ENCODE data around the gene VEPH1. TPM values are rescaled to one million over a fixed set of nuclear protein-coding genes. Genes with fewer than 3 reads are reported as not detected.

VEPH1 gene
- total RNA-seq, 1 experiment from 2014 or later = 2.4 TPM

GRCh38 chr3:157312376-157312745, 190.9 kb downstream of the VEPH1 start:
- intact Hi-C loops (cut with micrococcal nuclease) = no loop called here
- no peak for TF ChIP-seq CTCF (IDR thresholded peaks at IDR 0.05; ENCODE audit: unreplicated experiment)
- H3K9me3 Mint-ChIP-seq (ENCODE audit: unreplicated experiment) = no peaks in the 10 kb centered on the region
- peaks cover 6% of the 10 kb centered on the region for H3K36me3 Mint-ChIP-seq (ENCODE audit: insufficient read depth, unreplicated experiment)
- ChIA-PET POLR2A (no interaction called here), CTCF (no interaction called here)
- no peak for DNase-seq (ENCODE audit: unreplicated experiment)
- no peaks in the 10 kb centered on the region for H3K27me3 Mint-ChIP-seq (ENCODE audit: insufficient read depth, unreplicated experiment)
- peaks cover 8% of the 10 kb centered on the region for H3K4me1 Mint-ChIP-seq (ENCODE audit: insufficient read depth, unreplicated experiment)
- H3K27ac Mint-ChIP-seq (ENCODE audit: low read depth, unreplicated experiment) = peak overlapping the region; percentile 75
- TSS peak; percentile 95 for BruUV-seq (replicated peaks)
- no peak overlapping the region for H3K4me3 Mint-ChIP-seq (ENCODE audit: unreplicated experiment)

- ChIA-PET CTCF (no interaction called here), POLR2A (no interaction called here)
- intact Hi-C loops (cut with micrococcal nuclease) = loop anchor here (1.0 kb wide), 2 partner anchors 48 to 124 kb away; partner anchors contain the start of gene PTX3
- H3K27ac Mint-ChIP-seq (ENCODE audit: low read depth, unreplicated experiment) = peak overlapping the region; percentile 75
- no TSS peak for BruUV-seq (replicated peaks)
- H3K27me3 Mint-ChIP-seq (ENCODE audit: insufficient read depth, unreplicated experiment) = no peaks in the 10 kb centered on the region
- peaks cover 6% of the 10 kb centered on the region for H3K36me3 Mint-ChIP-seq (ENCODE audit: insufficient read depth, unreplicated experiment)
- H3K4me3 Mint-ChIP-seq (ENCODE audit: unreplicated experiment) = no peak overlapping the region
- peaks cover 8% of the 10 kb centered on the region for H3K4me1 Mint-ChIP-seq (ENCODE audit: insufficient read depth, unreplicated experiment)
- DNase-seq (ENCODE audit: unreplicated experiment) = peak; percentile 83
- no peak for TF ChIP-seq CTCF (IDR thresholded peaks at IDR 0.05; ENCODE audit: unreplicated experiment)
- no peaks in the 10 kb centered on the region for H3K9me3 Mint-ChIP-seq (ENCODE audit: unreplicated experiment)
Measured at GRCh38 chr3:157311633-157312375, 191.4 kb downstream of the VEPH1 start.

GRCh38 chr3:157310329-157311052, 192.7 kb downstream of the VEPH1 start:
- peaks cover 8% of the 10 kb centered on the region for H3K4me1 Mint-ChIP-seq (ENCODE audit: insufficient read depth, unreplicated experiment)
- no peaks in the 10 kb centered on the region for H3K9me3 Mint-ChIP-seq (ENCODE audit: unreplicated experiment)
- no TSS peak for BruUV-seq (replicated peaks)
- no peaks in the 10 kb centered on the region for H3K27me3 Mint-ChIP-seq (ENCODE audit: insufficient read depth, unreplicated experiment)
- ChIA-PET POLR2A (no interaction called here), CTCF (interaction anchor here (0.6 kb wide), 1 partner anchor 34 kb away, joined by 3 read pairs; no protein-coding TSS in a partner anchor)
- no peak overlapping the region for H3K27ac Mint-ChIP-seq (ENCODE audit: low read depth, unreplicated experiment)
- TF ChIP-seq CTCF (IDR thresholded peaks at IDR 0.05; ENCODE audit: unreplicated experiment) = no peak
- intact Hi-C loops (cut with micrococcal nuclease) = loop anchor here (1.0 kb wide), 2 partner anchors 50 to 126 kb away; partner anchors contain the start of gene PTX3
- no peak overlapping the region for H3K4me3 Mint-ChIP-seq (ENCODE audit: unreplicated experiment)
- no peak for DNase-seq (ENCODE audit: unreplicated experiment)
- H3K36me3 Mint-ChIP-seq (ENCODE audit: insufficient read depth, unreplicated experiment) = peaks cover 6% of the 10 kb centered on the region

- intact Hi-C loops (cut with micrococcal nuclease) = no loop called here
Measured at GRCh38 chr3:157306502-157306901, 196.7 kb downstream of the VEPH1 start.

More at GRCh38 chr3:157306502-157306901, 196.7 kb downstream of the VEPH1 start:
- no peak for DNase-seq (ENCODE audit: unreplicated experiment)
- Mint-ChIP-seq H3K4me3 (ENCODE audit: unreplicated experiment) (no peak overlapping the region), H3K27me3 (ENCODE audit: insufficient read depth, unreplicated experiment) (no peaks in the 10 kb centered on the region), H3K27ac (ENCODE audit: low read depth, unreplicated experiment) (no peak overlapping the region), H3K4me1 (ENCODE audit: insufficient read depth, unreplicated experiment) (no peaks in the 10 kb centered on the region), H3K36me3 (ENCODE audit: insufficient read depth, unreplicated experiment) (peaks cover 6% of the 10 kb centered on the region), H3K9me3 (ENCODE audit: unreplicated experiment) (no peaks in the 10 kb centered on the region)
- no peak for TF ChIP-seq CTCF (IDR thresholded peaks at IDR 0.05; ENCODE audit: unreplicated experiment)
- BruUV-seq (replicated peaks) = no TSS peak
- ChIA-PET POLR2A (interaction anchor here (0.7 to 1.5 kb wide), 2 partner anchors 146 to 1758 kb away, joined by 3 read pairs; partner anchors contain the start of gene CCNL1), CTCF (interaction anchor here (1.2 kb wide), 1 partner anchor 15 kb away, joined by 3 read pairs; no protein-coding TSS in a partner anchor)
